HepG2 (cell line): ENCODE measurements around the gene NUP133. TPM values are rescaled to one million over a fixed set of nuclear protein-coding genes. Genes with fewer than 3 reads are reported as not detected.

Experiments
- AGO1 ChIP-seq: fragments of 200-400 bp; formaldehyde crosslinking; IDR thresholded peaks from 2 replicates; pipeline ENCODE4 v1.6.1; 2017; ENCODE audit warnings: mild to moderate bottlenecking, low read depth, low read length, moderate library complexity; ENCODE audit not compliant: poor library complexity, severe bottlenecking
- ATM ChIP-seq: fragments of 450-650 bp; IDR thresholded peaks from 2 replicates; pipeline ENCODE4 v1.7.1; 2017; ENCODE audit warnings: mild to moderate bottlenecking, borderline replicate concordance
- E2F5 ChIP-seq: sonication (generic); formaldehyde crosslinking; conservative IDR thresholded peaks from 2 replicates; pipeline ENCODE4 v1.4.0; 2020; ENCODE audit warnings: missing genetic modification reagents
- GPN1 ChIP-seq: sonication (generic); formaldehyde crosslinking; IDR thresholded peaks from 2 replicates; pipeline ENCODE4 v1.5.1; 2020; ENCODE audit warnings: missing genetic modification reagents, borderline replicate concordance
- HMG20A ChIP-seq: IDR thresholded peaks from 2 replicates; pipeline ENCODE4 v1.6.1; 2016; ENCODE audit warnings: borderline replicate concordance
- MBNL3 ChIP-seq: fragments of 250-450 bp; sonication (Bioruptor Pico); conservative IDR thresholded peaks from 2 replicates; pipeline ENCODE4 v1.8.0; 2022; ENCODE audit warnings: mild to moderate bottlenecking, inconsistent platforms
- MZF1 ChIP-seq: sonication (generic); formaldehyde crosslinking; IDR thresholded peaks from 2 replicates; pipeline ENCODE4 v1.8.1; 2023; ENCODE audit warnings: mild to moderate bottlenecking, missing genetic modification reagents, borderline replicate concordance
- PRPF4 ChIP-seq: fragments of 200-400 bp; formaldehyde crosslinking; IDR thresholded peaks from 2 replicates; pipeline ENCODE4 v1.6.1; 2016; ENCODE audit warnings: low read length, low read depth; ENCODE audit not compliant: poor library complexity, severe bottlenecking
- RAD21 ChIP-seq: fragments of 450-650 bp; formaldehyde crosslinking; IDR thresholded peaks from 2 replicates; pipeline ENCODE4 v1.5.0; 2020; ENCODE audit warnings: mild to moderate bottlenecking
- SALL2 ChIP-seq: sonication (generic); formaldehyde crosslinking; IDR thresholded peaks from 2 replicates; pipeline ENCODE4 v1.8.1; 2023; ENCODE audit warnings: mild to moderate bottlenecking, missing genetic modification reagents, inconsistent platforms
- SMAD3 ChIP-seq: sonication (generic); formaldehyde crosslinking; IDR thresholded peaks from 2 replicates; pipeline ENCODE4 v1.4.0; 2020; ENCODE audit warnings: missing genetic modification reagents
- SNAPC2 ChIP-seq: sonication (generic); formaldehyde crosslinking; IDR thresholded peaks from 2 replicates; pipeline ENCODE4 v1.8.1; 2022; ENCODE audit warnings: mild to moderate bottlenecking, missing genetic modification reagents
- ZBED4 ChIP-seq: sonication (generic); formaldehyde crosslinking; IDR thresholded peaks from 2 replicates; pipeline ENCODE4 v1.4.0; 2020; ENCODE audit warnings: missing genetic modification reagents, borderline replicate concordance
- ZBTB7B ChIP-seq: sonication (generic); formaldehyde crosslinking; IDR thresholded peaks from 2 replicates; pipeline ENCODE4 v1.4.0; 2020; ENCODE audit warnings: missing genetic modification reagents
- ZNF329 ChIP-seq: sonication (generic); formaldehyde crosslinking; IDR thresholded peaks from 2 replicates; pipeline ENCODE4 v1.9.0; 2021; ENCODE audit warnings: low read depth, mild to moderate bottlenecking, missing genetic modification reagents
- ZNF33A ChIP-seq: sonication (generic); formaldehyde crosslinking; IDR thresholded peaks from 2 replicates; pipeline ENCODE4 v1.5.1; 2020; ENCODE audit warnings: missing genetic modification reagents, mild to moderate bottlenecking, moderate library complexity, borderline replicate concordance
- ZNF614 ChIP-seq: IDR thresholded peaks from 2 replicates; pipeline ENCODE4 v1.6.1; 2018; ENCODE audit warnings: missing biosample characterization, missing genetic modification reagents, inconsistent platforms, borderline replicate concordance
- ZNF644 ChIP-seq: IDR thresholded peaks from 2 replicates; pipeline ENCODE4 v1.6.1; 2016; ENCODE audit warnings: low read depth
- ZNF75D ChIP-seq: sonication (generic); formaldehyde crosslinking; IDR thresholded peaks from 2 replicates; pipeline ENCODE4 v1.8.1; 2023; ENCODE audit warnings: missing genetic modification reagents, mild to moderate bottlenecking, borderline replicate concordance
- ZNF768 ChIP-seq: sonication (generic); formaldehyde crosslinking; IDR thresholded peaks from 2 replicates; pipeline ENCODE4 v1.4.0; 2020; ENCODE audit warnings: missing genetic modification reagents
- ZNF784 ChIP-seq: sonication (generic); formaldehyde crosslinking; IDR thresholded peaks from 2 replicates; pipeline ENCODE4 v1.5.1; 2020; ENCODE audit warnings: missing genetic modification reagents, mild to moderate bottlenecking, borderline replicate concordance
- ZNF850 ChIP-seq: sonication (generic); formaldehyde crosslinking; conservative IDR thresholded peaks from 2 replicates; pipeline ENCODE4 v1.9.0; 2021; ENCODE audit warnings: mild to moderate bottlenecking, missing genetic modification reagents
- polyA plus RNA-seq, 8 experiments: library from polyadenylated mRNA; depleted of rRNA in 3 of 8; stranded (reverse) in 7 of 8; unstranded in 1 of 8; fragments of >200 nt; fragmentation: Illumina TruSeq in 4 of 8; extraction: Trizol in 4 of 8; gene quantifications; 2 replicates each; pipeline versions ENCODE4 v1.2.1 to v1.2.3, GENCODE V29; 2011 to 2016; ENCODE audit warnings: low read depth in 4 of 8, missing spikeins in 1 of 8, mixed read lengths in 1 of 8; ENCODE audit not compliant: insufficient read depth in 1 of 8
- total RNA-seq, 5 experiments: library from RNA; depleted of rRNA; stranded (reverse); fragments of >200 nt; fragmentation: Illumina TruSeq; extraction: Trizol; gene quantifications; 2 replicates each; pipeline ENCODE4 v1.2.3, GENCODE V29; 2016; ENCODE audit warnings: low read depth in 1 of 5
- TF ChIP-seq, protein P1 (sequence below): sonication (generic); formaldehyde crosslinking; IDR thresholded peaks from 2 replicates; pipeline ENCODE4 v1.9.0; 2021; ENCODE audit warnings: missing genetic modification reagents, mild to moderate bottlenecking, borderline replicate concordance

NUP133 gene
- total and polyA plus RNA-seq, 2 of the 13 experiments (the other 11 are each of a cell fraction or from before 2014, with no cell fraction given), result 17.7 to 45.6 TPM

DNA sequence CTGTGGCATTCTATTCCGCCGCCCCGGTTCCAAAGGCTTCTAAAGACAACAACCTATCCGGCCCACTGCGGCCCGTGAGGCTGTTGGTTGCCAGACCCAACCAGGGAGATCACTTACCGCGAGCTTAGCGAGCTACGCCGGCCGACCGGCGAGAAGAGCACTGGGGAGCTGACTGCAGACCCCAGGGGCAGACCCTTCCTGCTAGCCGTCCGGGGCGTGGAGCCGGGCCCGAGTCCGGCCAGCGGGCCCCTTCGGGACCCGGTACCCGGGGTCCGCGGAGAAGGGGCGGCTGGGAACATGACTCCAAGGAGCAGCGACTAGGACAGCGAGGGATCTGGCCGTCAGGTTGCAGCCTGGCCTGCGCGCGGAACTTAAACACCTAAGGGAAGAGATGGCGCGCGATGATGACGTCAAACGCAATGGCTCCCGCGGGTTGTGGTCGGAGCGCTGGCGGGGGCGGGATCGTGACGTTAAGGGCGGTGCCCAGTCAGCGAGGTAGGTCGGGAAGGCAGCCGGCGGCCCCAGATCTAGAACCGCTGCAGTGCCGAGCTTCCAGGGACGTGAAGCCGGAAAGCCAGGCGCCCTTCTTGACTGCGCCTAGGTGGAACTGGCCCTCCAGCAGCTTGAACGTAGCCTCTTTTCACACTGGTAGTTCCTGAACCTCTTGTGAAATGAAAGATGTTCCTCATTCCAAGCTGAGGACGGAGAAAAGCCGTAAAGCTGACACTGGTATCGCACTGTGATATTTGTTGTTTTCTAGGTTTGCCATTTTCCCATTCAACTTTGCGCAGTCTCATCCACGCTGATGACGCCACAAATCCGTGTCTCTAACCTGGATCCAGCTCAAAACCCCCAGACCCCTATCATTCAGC is at the start of gene NUP133 (continued):
- TF ChIP-seq ZNF644 (no peak), ZNF329 (peak; percentile 81), ZBED4 (CRISPR knock-in tag) (peak; percentile 41; the same call in 1 of the 2 replicates), SALL2 (CRISPR knock-in tag) (peak; percentile 61; the same call in 1 of the 2 replicates), ZNF75D (CRISPR knock-in tag) (no peak), HMG20A (CRISPR knock-in tag) (no peak), MBNL3 (CRISPR knock-in tag) (no peak), SMAD3 (CRISPR knock-in tag) (peak; percentile 72), ZNF768 (no peak), ZNF850 (no peak), RAD21 (CRISPR knock-in tag) (no peak), AGO1 (peak; percentile 47), MZF1 (CRISPR knock-in tag) (no peak), ZNF614 (CRISPR knock-in tag) (peak; percentile 74), ZNF33A (CRISPR knock-in tag) (no peak), SNAPC2 (no peak), ZNF784 (CRISPR knock-in tag) (peak; percentile 32; the same call in 1 of the 2 replicates), GPN1 (CRISPR knock-in tag) (no peak), E2F5 (CRISPR knock-in tag) (peak; percentile 95), ATM (no peak), ZBTB7B (CRISPR knock-in tag) (peak; percentile 28; the same call in 1 of the 2 replicates), PRPF4 (no peak)
- TF ChIP-seq, protein P1, sequence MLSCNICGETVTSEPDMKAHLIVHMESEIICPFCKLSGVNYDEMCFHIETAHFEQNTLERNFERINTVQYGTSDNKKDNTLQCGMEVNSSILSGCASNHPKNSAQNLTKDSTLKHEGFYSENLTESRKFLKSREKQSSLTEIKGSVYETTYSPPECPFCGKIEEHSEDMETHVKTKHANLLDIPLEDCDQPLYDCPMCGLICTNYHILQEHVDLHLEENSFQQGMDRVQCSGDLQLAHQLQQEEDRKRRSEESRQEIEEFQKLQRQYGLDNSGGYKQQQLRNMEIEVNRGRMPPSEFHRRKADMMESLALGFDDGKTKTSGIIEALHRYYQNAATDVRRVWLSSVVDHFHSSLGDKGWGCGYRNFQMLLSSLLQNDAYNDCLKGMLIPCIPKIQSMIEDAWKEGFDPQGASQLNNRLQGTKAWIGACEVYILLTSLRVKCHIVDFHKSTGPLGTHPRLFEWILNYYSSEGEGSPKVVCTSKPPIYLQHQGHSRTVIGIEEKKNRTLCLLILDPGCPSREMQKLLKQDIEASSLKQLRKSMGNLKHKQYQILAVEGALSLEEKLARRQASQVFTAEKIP (CRISPR knock-in tag), result no peak
